K562 (cell line): ENCODE results near the gene PCED1B. TPM values are rescaled to one million over a fixed set of nuclear protein-coding genes. Genes with fewer than 3 reads are reported as not detected.

ENCODE experiments used
- ATAC-seq: fragments of 200-7000 bp; cut with Tn5 transposase; 3 replicates; pipeline ENCODE4 v1.9.1; 2020; ENCODE audit warnings: moderate library complexity
- BruUV-seq: library from RNA; stranded (reverse); fragments of 400-500 nt; replicated peaks from 2 replicates; lab custom pipeline; 2021; lab: Mats Ljungman, UMichigan
- CTCF ChIA-PET: fragments of 300-600 bp; formaldehyde crosslinking; extraction: SDS; loops from one replicate; lab custom pipeline; 2021; ENCODE audit warnings: low intra/inter-chr PET ratio; lab: Yijun Ruan, JAX
- POLR2A ChIA-PET: fragments of 300-600, 350-650 bp; sonication (Branson Sonifier 250); formaldehyde crosslinking; extraction: SDS; loops from one replicate; lab custom pipeline; 2021; ENCODE audit warnings: antibody characterized with exemption, inconsistent platforms; lab: Yijun Ruan, JAX
- DNase-seq, 4 experiments: peaks; one replicate each; pipeline versions ENCODE4 v3.0.0 to v3.0.0-alpha.2; 2011 to 2018; ENCODE audit warnings: low spot score in 3 of 4, mixed read lengths in 3 of 4; ENCODE audit errors: extremely low read depth in 1 of 4
- FAIRE-seq: peaks from 2 replicates; lab custom pipeline; 2011; peaks lifted over from hg19 to GRCh38; lab: Jason Lieb, UNC
- H2AFZ ChIP-seq: 2 replicates; pipeline ENCODE4 v1.6.0; 2011; ENCODE audit warnings: low read depth, low read length, control low read depth, inconsistent platforms
- H3K27ac ChIP-seq: fragments of 200-600 bp; 3 replicates; pipeline ENCODE4 v1.8.0; 2011; ENCODE audit warnings: low read depth, mild to moderate bottlenecking, control low read depth, inconsistent platforms, low read length, moderate library complexity, mixed read lengths; ENCODE audit errors: extremely low read depth
- H3K27me3 ChIP-seq, 2 experiments: fragments of 300-600 bp in 1 of 2; 2 replicates in 1 of 2; 3 replicates in 1 of 2; pipeline versions ENCODE4 v1.6.0 to v1.8.0; 2011; ENCODE audit warnings: inconsistent platforms in 2 of 2, low read length in 2 of 2, mild to moderate bottlenecking in 1 of 2, mixed read lengths in 1 of 2, moderate library complexity in 1 of 2; ENCODE audit not compliant: control insufficient read depth in 2 of 2, insufficient read depth in 2 of 2
- H3K36me3 ChIP-seq: fragments of 300-600 bp; 3 replicates; pipeline ENCODE4 v1.8.0; 2011; ENCODE audit warnings: mild to moderate bottlenecking, low read length, inconsistent platforms; ENCODE audit not compliant: control insufficient read depth, insufficient read depth
- H3K4me1 ChIP-seq, 2 experiments: fragments of 200-600 bp in 1 of 2; replicated peaks in 1 of 2; 2 replicates in 1 of 2; 3 replicates in 1 of 2; pipeline versions ENCODE4 v1.5.1 to v1.8.0; 2011; ENCODE audit warnings: inconsistent platforms in 2 of 2, low read length in 2 of 2, mild to moderate bottlenecking in 1 of 2, mixed read lengths in 1 of 2, moderate library complexity in 1 of 2; ENCODE audit not compliant: control insufficient read depth in 2 of 2, insufficient read depth in 2 of 2
- H3K4me2 ChIP-seq: 2 replicates; pipeline ENCODE4 v1.6.1; 2011; ENCODE audit warnings: low read length, control low read depth, inconsistent platforms, mixed read lengths; ENCODE audit not compliant: insufficient read depth
- H3K4me3 ChIP-seq: fragments of 200-600 bp; sonication (generic), shearing (Covaris generic); 2 replicates; pipeline ENCODE4 v1.5.1; 2016; ENCODE audit warnings: control low read depth, inconsistent platforms
- H3K79me2 ChIP-seq: fragments of 200-600 bp; 3 replicates; pipeline ENCODE4 v1.8.0; 2011; ENCODE audit warnings: low read length, inconsistent platforms; ENCODE audit not compliant: control insufficient read depth, insufficient read depth
- H3K9ac ChIP-seq, 2 experiments: 2 replicates each; pipeline versions ENCODE4 v1.6.0 to v1.6.1; 2011; ENCODE audit warnings: low read depth in 2 of 2, low read length in 2 of 2, control low read depth in 1 of 2, inconsistent platforms in 1 of 2, mild to moderate bottlenecking in 1 of 2, mixed read lengths in 1 of 2; ENCODE audit not compliant: insufficient read depth in 1 of 2
- H3K9me1 ChIP-seq: one replicate; pipeline ENCODE4 v1.6.0; 2011; ENCODE audit warnings: inconsistent platforms, mild to moderate bottlenecking, low read length, moderate library complexity; ENCODE audit not compliant: control insufficient read depth, insufficient read depth
- H3K9me3 ChIP-seq: replicated peaks from 2 replicates; pipeline ENCODE4 v1.5.1; 2011; ENCODE audit warnings: low read depth, low read length, inconsistent platforms; ENCODE audit not compliant: control insufficient read depth, insufficient read depth
- H4K20me1 ChIP-seq: replicated peaks from 2 replicates; pipeline ENCODE4 v1.6.1; 2011; ENCODE audit warnings: low read length, inconsistent platforms, mixed read lengths; ENCODE audit not compliant: control insufficient read depth, insufficient read depth
- ARHGAP35 ChIP-seq: fragments of 450-650 bp; IDR thresholded peaks from 2 replicates; pipeline ENCODE4 v1.6.1; 2018; ENCODE audit not compliant: partially characterized antibody
- CCNT2 ChIP-seq: IDR thresholded peaks from 2 replicates; pipeline ENCODE4 v1.6.1; 2011; ENCODE audit warnings: borderline replicate concordance, low read depth, mild to moderate bottlenecking, moderate library complexity, mixed read lengths, low read length; ENCODE audit not compliant: insufficient read length; ENCODE audit errors: extremely low read depth
- DEAF1 ChIP-seq: fragments of 450-650 bp; formaldehyde crosslinking; IDR thresholded peaks from 2 replicates; pipeline ENCODE4 v1.4.0; 2020; ENCODE audit warnings: mild to moderate bottlenecking, moderate library complexity
- ETS1 ChIP-seq: conservative IDR thresholded peaks from 2 replicates; pipeline ENCODE4 v1.6.1; 2011; ENCODE audit warnings: low read depth, mild to moderate bottlenecking, low read length; ENCODE audit not compliant: control insufficient read depth
- ILF3 ChIP-seq: fragments of 450-650 bp; IDR thresholded peaks from 2 replicates; pipeline ENCODE4 v1.6.1; 2018; ENCODE audit warnings: antibody characterized with exemption, mild to moderate bottlenecking, moderate library complexity, borderline replicate concordance
- KLF10 ChIP-seq: fragments of 250-450 bp; sonication (Bioruptor Pico); IDR thresholded peaks from 2 replicates; pipeline ENCODE4 v1.6.1; 2021; ENCODE audit warnings: matching md5 sums
- MEF2D ChIP-seq: conservative IDR thresholded peaks from 2 replicates; pipeline ENCODE4 v1.6.1; 2016; ENCODE audit warnings: low read depth, missing genetic modification characterization, missing compliant biosample characterization
- MTA2 ChIP-seq: fragments of 450-650 bp; IDR thresholded peaks from 2 replicates; pipeline ENCODE4 v1.6.1; 2016; ENCODE audit warnings: low read depth
- MTA3 ChIP-seq: fragments of 450-650 bp; formaldehyde crosslinking; IDR thresholded peaks from 2 replicates; pipeline ENCODE4 v1.6.1; 2017; ENCODE audit warnings: mild to moderate bottlenecking, borderline replicate concordance
- NCOA1 ChIP-seq: fragments of 450-650 bp; IDR thresholded peaks from 2 replicates; pipeline ENCODE4 v1.6.1; 2016; ENCODE audit warnings: low read depth
- NELFE ChIP-seq: IDR thresholded peaks from 2 replicates; pipeline ENCODE4 v1.6.1; 2011; ENCODE audit warnings: mild to moderate bottlenecking; ENCODE audit not compliant: insufficient read depth, insufficient read length
- PCBP2 ChIP-seq: fragments of 200-400 bp; formaldehyde crosslinking; IDR thresholded peaks from 2 replicates; pipeline ENCODE4 v1.6.1; 2018; ENCODE audit warnings: low read length, low read depth, mild to moderate bottlenecking, moderate library complexity; ENCODE audit not compliant: poor library complexity, severe bottlenecking
- PYGO2 ChIP-seq: fragments of 450-650 bp; IDR thresholded peaks from 2 replicates; pipeline ENCODE4 v1.6.1; 2016; ENCODE audit warnings: mild to moderate bottlenecking, missing genetic modification characterization, moderate library complexity, missing compliant biosample characterization
- SOX6 ChIP-seq: fragments of 450-650 bp; IDR thresholded peaks from 2 replicates; pipeline ENCODE4 v1.6.1; 2014; ENCODE audit warnings: mild to moderate bottlenecking
- TCF7 ChIP-seq: sonication (generic); IDR thresholded peaks from 2 replicates; pipeline ENCODE4 v1.6.1; 2016; ENCODE audit warnings: antibody characterized with exemption, borderline replicate concordance
- TEAD4 ChIP-seq, 2 experiments: sonication (generic) in 1 of 2; formaldehyde crosslinking in 1 of 2; IDR thresholded peaks; 2 replicates each; pipeline versions ENCODE4 v1.6.1 to v1.8.0; 2012 to 2022; ENCODE audit warnings: borderline replicate concordance in 1 of 2, inconsistent platforms in 1 of 2, low read length in 1 of 2, mild to moderate bottlenecking in 1 of 2, missing genetic modification reagents in 1 of 2
- ZNF146 ChIP-seq: IDR thresholded peaks from one replicate; pipeline ENCODE4 v1.6.1; 2018; ENCODE audit warnings: missing compliant biosample characterization; ENCODE audit not compliant: unreplicated experiment
- ZNF23 ChIP-seq: fragments of 250-450 bp; sonication (Bioruptor Pico); IDR thresholded peaks from 2 replicates; pipeline ENCODE4 v1.4.0; 2020; ENCODE audit warnings: mild to moderate bottlenecking
- ZNF764 ChIP-seq: fragments of 250-450 bp; sonication (Bioruptor Pico); IDR thresholded peaks from 2 replicates; pipeline ENCODE4 v1.4.0; 2020; ENCODE audit warnings: low read depth, mild to moderate bottlenecking, moderate library complexity
- ZNF766 ChIP-seq: fragments of 200-800 bp; sonication (Bioruptor generic); conservative IDR thresholded peaks from 2 replicates; pipeline ENCODE4 v1.6.1; 2016; ENCODE audit warnings: missing genetic modification characterization, missing compliant biosample characterization
- ZNF79 ChIP-seq: fragments of 250-450 bp; sonication (Bioruptor Pico); IDR thresholded peaks from 2 replicates; pipeline ENCODE4 v1.4.0; 2020; ENCODE audit warnings: low read depth, mild to moderate bottlenecking, moderate library complexity
- WGBS: fragments of 100-300 bp; shearing (Covaris generic); methylation state at CpG from one replicate; pipeline ENCODE4 v1.1.6; 2016; ENCODE audit warnings: low coverage, mixed read lengths; ENCODE audit not compliant: insufficient coverage; ENCODE audit errors: missing lambda C conversion rate; 5-methylcytosine and 5-hydroxymethylcytosine counted together
- in situ Hi-C: fragments of 300-500 bp; cut with MboI; formaldehyde crosslinking; loops from 4 replicates; pipeline ENCODE4 v1.15.0; 2018; ENCODE audit warnings: inconsistent platforms, mixed read lengths
- intact Hi-C: fragments of 100-400 bp; cut with micrococcal nuclease; formaldehyde crosslinking; loops from 2 replicates; pipeline ENCODE4 v1.14.2; 2022
- polyA plus RNA-seq, 8 experiments: library from polyadenylated mRNA; depleted of rRNA in 4 of 8; stranded (reverse) in 5 of 8; unstranded in 3 of 8; fragments of >200 nt; fragmentation: Nextera tagmentation in 2 of 8; fragmentation: Illumina TruSeq in 1 of 8; extraction: Ambion mirVana in 2 of 8; extraction: Trizol in 1 of 8; gene quantifications; 2 replicates each; pipeline versions ENCODE4 v1.2.1 to v1.2.3, GENCODE V29; 2011 to 2014; ENCODE audit warnings: inconsistent platforms in 1 of 8, missing spikeins in 1 of 8
- total RNA-seq, 7 experiments: library from RNA; depleted of rRNA in 6 of 7; stranded (reverse); fragments of >200 nt in 6 of 7; fragmentation: Illumina TruSeq in 2 of 7; extraction: Trizol in 2 of 7; gene quantifications; 2 replicates each; pipeline versions ENCODE4 v1.2.1 to v1.2.3, GENCODE V29; 2011 to 2021; ENCODE audit warnings: low replicate concordance in 1 of 7

Gene PCED1B
- total and polyA plus RNA-seq, 9 of the 15 experiments (the other 6 are each of a cell fraction or from before 2014, with no cell fraction given), result 1.2 to 9.3 (median 2.5) TPM

DNA sequence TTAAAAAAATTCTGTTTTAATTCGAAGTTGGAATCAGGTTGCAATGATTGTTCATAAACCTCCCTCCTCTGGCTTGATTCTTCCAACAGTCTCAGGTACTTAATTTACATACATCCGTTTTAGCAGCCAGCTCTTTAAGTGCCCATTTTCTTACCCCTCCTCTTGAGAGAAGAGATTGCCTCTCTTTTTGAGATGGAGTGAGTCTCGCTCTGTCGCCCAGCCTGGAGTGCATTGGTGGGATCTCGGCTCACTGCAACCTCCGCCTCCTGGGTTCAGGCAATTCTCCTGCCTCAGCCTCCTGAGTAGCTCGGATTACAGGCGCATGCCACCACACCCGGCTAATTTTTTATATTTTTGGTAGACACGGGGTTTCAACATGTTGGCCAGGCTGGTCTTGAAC lies 146.8 kb downstream of the PCED1B start (continued):
- TF ChIP-seq ETS1 (no peak), PYGO2 (tag) (peak; percentile 53; the same call in 1 of the 2 replicates), ZNF766 (CRISPR knock-in tag) (0 out of 2 replicates have a peak, but pooled peaks have one; percentile 51), MEF2D (tag) (0 out of 2 replicates have a peak, but pooled peaks have one; percentile 35), KLF10 (CRISPR knock-in tag) (no peak), ILF3 (no peak), ZNF79 (CRISPR knock-in tag) (0 out of 2 replicates have a peak, but pooled peaks have one; percentile 36), CCNT2 (no peak)

GRCh38 chr12:47228802-47229201 lies 149.4 kb downstream of the PCED1B start:
- no peak overlapping the region for H3K9ac ChIP-seq
- no peak overlapping the region for H3K4me2 ChIP-seq
- intact Hi-C loops, result no loop called here
- H3K79me2 ChIP-seq, result peaks cover 7% of the 10 kb centered on the region; the same call in 1 of the 3 replicates
- POLR2A ChIA-PET, result interaction anchor here (0.6 to 0.7 kb wide), 2 partner anchors 92 to 153 kb away, joined by 3 read pairs; no protein-coding TSS in a partner anchor
- no peaks in the 10 kb centered on the region for H3K9me1 ChIP-seq
- CTCF ChIA-PET, result no interaction called here
- ATAC-seq, result no peak
- BruUV-seq, result no TSS peak
- no peak overlapping the region for H2AFZ ChIP-seq
- in situ Hi-C loops, result no loop called here
- H3K36me3 ChIP-seq, result no peaks in the 10 kb centered on the region
- no peak overlapping the region for H3K27ac ChIP-seq
- TF ChIP-seq TEAD4 (IDR thresholded peaks at IDR 0.05; ENCODE audit: low read length) (no peak), TEAD4 (CRISPR knock-in tag; IDR thresholded peaks at IDR 0.05; ENCODE audit: borderline replicate concordance) (no peak), NELFE (no peak), NCOA1 (no peak), SOX6 (no peak), ZNF146 (no peak), ZNF764 (CRISPR knock-in tag) (no peak), TCF7 (no peak), PCBP2 (no peak), ZNF23 (CRISPR knock-in tag) (no peak), DEAF1 (CRISPR knock-in tag) (no peak), MTA3 (no peak), ARHGAP35 (no peak), MTA2 (no peak)
- H3K9me3 ChIP-seq, result no peaks in the 10 kb centered on the region
- DNase-seq, result no peak
- no peaks in the 10 kb centered on the region for H3K27me3 ChIP-seq
- WGBS, result 96% methylated on average over 4 of the region's 4 CpGs
- H3K4me3 ChIP-seq, result no peak overlapping the region
- no peak for FAIRE-seq
- peaks cover 0 to 4% of the 10 kb centered on the region in 2 experiments; a peak in 3 of 5 replicates for H3K4me1 ChIP-seq
- H4K20me1 ChIP-seq, result no peaks in the 10 kb centered on the region
